Tibial nerve (tissue), 3 donors: Measurements from ENCODE around the gene ZMYM4.

ENCODE experiments used
- POLR2A ChIP-seq, 2 donors: fragments of 450-650 bp; IDR thresholded peaks; one replicate each; pipeline ENCODE4 v1.6.1; 2017; ENCODE audit warnings: antibody characterized with exemption in 2 of 2, mild to moderate bottlenecking in 2 of 2, moderate library complexity in 2 of 2
- TF ChIP-seq, protein P1 (sequence below), 5 experiments: fragments of 200-600 bp in 3 of 5; fragments of 450-650 bp in 2 of 5; sonication (generic) in 3 of 5; IDR thresholded peaks; one replicate each; pipeline ENCODE4 v1.5.1; 2016 to 2019; ENCODE audit warnings: antibody characterized with exemption in 5 of 5, mild to moderate bottlenecking in 3 of 5, moderate library complexity in 2 of 5

DNA sequence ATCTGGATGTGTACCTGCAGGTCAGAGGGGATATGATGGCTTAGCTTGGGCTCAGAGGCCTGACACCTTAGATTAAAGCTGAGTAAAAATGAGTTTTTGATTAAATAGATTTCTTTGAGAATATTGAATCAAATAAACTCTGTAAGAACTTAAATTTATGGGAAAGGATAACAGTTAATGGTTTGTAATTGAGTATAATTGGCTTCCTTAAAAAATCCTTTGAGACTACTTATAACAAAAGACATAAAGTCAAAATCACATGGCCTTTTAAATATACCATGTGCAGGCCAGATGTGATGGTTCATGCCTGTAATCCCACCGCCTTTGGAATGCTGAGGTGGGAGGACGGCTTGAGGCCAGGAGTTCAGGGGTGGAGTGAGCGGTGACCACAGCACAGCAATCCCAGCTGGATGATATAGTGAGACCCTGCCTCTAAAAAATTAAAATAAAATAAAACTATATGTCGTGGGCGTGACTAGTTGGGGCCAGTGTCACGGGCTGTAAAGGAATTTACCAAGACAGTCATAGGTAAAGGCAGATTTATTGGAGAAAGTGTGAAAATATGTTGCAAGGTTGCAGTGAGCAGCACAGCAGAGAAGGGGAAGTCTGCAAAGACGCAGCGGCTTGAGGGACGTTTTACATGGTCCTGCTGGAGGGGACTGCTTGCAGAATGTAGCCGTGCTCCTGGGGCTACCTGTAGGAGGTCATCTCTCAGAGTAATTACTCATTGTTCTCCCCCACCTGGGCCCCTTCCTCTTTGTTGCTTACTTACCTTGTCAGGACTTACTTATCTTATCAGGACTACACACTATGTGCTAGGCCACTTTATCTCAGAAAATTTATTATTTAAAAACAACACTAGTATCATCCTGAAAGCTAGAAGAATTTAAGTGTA is 122.3 kb downstream of the ZMYM4 start:
- no peak for TF ChIP-seq POLR2A (IDR thresholded peaks at IDR 0.05)
- TF ChIP-seq, protein P1, sequence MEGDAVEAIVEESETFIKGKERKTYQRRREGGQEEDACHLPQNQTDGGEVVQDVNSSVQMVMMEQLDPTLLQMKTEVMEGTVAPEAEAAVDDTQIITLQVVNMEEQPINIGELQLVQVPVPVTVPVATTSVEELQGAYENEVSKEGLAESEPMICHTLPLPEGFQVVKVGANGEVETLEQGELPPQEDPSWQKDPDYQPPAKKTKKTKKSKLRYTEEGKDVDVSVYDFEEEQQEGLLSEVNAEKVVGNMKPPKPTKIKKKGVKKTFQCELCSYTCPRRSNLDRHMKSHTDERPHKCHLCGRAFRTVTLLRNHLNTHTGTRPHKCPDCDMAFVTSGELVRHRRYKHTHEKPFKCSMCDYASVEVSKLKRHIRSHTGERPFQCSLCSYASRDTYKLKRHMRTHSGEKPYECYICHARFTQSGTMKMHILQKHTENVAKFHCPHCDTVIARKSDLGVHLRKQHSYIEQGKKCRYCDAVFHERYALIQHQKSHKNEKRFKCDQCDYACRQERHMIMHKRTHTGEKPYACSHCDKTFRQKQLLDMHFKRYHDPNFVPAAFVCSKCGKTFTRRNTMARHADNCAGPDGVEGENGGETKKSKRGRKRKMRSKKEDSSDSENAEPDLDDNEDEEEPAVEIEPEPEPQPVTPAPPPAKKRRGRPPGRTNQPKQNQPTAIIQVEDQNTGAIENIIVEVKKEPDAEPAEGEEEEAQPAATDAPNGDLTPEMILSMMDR (IDR thresholded peaks at IDR 0.05): no peak
